ENCODE measurements around the gene CHST9.

- TF ChIP-seq, protein P1, sequence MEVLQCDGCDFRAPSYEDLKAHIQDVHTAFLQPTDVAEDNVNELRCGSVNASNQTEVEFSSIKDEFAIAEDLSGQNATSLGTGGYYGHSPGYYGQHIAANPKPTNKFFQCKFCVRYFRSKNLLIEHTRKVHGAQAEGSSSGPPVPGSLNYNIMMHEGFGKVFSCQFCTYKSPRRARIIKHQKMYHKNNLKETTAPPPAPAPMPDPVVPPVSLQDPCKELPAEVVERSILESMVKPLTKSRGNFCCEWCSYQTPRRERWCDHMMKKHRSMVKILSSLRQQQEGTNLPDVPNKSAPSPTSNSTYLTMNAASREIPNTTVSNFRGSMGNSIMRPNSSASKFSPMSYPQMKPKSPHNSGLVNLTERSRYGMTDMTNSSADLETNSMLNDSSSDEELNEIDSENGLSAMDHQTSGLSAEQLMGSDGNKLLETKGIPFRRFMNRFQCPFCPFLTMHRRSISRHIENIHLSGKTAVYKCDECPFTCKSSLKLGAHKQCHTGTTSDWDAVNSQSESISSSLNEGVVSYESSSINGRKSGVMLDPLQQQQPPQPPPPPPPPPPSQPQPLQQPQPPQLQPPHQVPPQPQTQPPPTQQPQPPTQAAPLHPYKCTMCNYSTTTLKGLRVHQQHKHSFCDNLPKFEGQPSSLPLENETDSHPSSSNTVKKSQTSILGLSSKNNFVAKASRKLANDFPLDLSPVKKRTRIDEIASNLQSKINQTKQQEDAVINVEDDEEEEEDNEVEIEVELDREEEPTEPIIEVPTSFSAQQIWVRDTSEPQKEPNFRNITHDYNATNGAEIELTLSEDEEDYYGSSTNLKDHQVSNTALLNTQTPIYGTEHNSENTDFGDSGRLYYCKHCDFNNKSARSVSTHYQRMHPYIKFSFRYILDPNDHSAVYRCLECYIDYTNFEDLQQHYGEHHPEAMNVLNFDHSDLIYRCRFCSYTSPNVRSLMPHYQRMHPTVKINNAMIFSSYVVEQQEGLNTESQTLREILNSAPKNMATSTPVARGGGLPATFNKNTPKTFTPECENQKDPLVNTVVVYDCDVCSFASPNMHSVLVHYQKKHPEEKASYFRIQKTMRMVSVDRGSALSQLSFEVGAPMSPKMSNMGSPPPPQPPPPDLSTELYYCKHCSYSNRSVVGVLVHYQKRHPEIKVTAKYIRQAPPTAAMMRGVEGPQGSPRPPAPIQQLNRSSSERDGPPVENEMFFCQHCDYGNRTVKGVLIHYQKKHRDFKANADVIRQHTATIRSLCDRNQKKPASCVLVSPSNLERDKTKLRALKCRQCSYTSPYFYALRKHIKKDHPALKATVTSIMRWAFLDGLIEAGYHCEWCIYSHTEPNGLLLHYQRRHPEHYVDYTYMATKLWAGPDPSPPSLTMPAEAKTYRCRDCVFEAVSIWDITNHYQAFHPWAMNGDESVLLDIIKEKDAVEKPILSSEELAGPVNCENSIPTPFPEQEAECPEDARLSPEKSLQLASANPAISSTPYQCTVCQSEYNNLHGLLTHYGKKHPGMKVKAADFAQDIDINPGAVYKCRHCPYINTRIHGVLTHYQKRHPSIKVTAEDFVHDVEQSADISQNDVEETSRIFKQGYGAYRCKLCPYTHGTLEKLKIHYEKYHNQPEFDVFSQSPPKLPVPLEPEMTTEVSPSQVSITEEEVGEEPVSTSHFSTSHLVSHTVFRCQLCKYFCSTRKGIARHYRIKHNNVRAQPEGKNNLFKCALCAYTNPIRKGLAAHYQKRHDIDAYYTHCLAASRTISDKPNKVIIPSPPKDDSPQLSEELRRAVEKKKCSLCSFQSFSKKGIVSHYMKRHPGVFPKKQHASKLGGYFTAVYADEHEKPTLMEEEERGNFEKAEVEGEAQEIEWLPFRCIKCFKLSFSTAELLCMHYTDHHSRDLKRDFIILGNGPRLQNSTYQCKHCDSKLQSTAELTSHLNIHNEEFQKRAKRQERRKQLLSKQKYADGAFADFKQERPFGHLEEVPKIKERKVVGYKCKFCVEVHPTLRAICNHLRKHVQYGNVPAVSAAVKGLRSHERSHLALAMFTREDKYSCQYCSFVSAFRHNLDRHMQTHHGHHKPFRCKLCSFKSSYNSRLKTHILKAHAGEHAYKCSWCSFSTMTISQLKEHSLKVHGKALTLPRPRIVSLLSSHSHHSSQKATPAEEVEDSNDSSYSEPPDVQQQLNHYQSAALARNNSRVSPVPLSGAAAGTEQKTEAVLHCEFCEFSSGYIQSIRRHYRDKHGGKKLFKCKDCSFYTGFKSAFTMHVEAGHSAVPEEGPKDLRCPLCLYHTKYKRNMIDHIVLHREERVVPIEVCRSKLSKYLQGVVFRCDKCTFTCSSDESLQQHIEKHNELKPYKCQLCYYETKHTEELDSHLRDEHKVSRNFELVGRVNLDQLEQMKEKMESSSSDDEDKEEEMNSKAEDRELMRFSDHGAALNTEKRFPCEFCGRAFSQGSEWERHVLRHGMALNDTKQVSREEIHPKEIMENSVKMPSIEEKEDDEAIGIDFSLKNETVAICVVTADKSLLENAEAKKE (CRISPR knock-in tag; IDR thresholded peaks at IDR 0.05), result no peak
- TF ChIP-seq, protein P2, sequence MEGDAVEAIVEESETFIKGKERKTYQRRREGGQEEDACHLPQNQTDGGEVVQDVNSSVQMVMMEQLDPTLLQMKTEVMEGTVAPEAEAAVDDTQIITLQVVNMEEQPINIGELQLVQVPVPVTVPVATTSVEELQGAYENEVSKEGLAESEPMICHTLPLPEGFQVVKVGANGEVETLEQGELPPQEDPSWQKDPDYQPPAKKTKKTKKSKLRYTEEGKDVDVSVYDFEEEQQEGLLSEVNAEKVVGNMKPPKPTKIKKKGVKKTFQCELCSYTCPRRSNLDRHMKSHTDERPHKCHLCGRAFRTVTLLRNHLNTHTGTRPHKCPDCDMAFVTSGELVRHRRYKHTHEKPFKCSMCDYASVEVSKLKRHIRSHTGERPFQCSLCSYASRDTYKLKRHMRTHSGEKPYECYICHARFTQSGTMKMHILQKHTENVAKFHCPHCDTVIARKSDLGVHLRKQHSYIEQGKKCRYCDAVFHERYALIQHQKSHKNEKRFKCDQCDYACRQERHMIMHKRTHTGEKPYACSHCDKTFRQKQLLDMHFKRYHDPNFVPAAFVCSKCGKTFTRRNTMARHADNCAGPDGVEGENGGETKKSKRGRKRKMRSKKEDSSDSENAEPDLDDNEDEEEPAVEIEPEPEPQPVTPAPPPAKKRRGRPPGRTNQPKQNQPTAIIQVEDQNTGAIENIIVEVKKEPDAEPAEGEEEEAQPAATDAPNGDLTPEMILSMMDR (conservative IDR thresholded peaks at IDR 0.05; ENCODE audit: low read depth in 2 of 2), result no peak
- TF ChIP-seq POLR2AphosphoS5 (IDR thresholded peaks at IDR 0.05; ENCODE audit: low read depth), result no peak
- TF ChIP-seq EZH2phosphoT487 (IDR thresholded peaks at IDR 0.05; ENCODE audit: unreplicated experiment), result no peak
- TF ChIP-seq EZH2 (IDR thresholded peaks at IDR 0.05; ENCODE audit: low read depth, unreplicated experiment), result no peak
- TF ChIP-seq REST (IDR thresholded peaks at IDR 0.05; ENCODE audit: unreplicated experiment), result no peak
Measured at GRCh38 chr18:26865557-26865956, 319.6 kb downstream of the CHST9 start, which contains the start of gene AQP4.
